IMR-90 (cell line): ENCODE data around the gene BMP7. TPM values are rescaled to one million over a fixed set of nuclear protein-coding genes. Genes with fewer than 3 reads are reported as not detected.

Source experiments
- ATAC-seq: fragments of 200-7000 bp; cut with Tn5 transposase; 2 replicates; pipeline ENCODE4 v1.9.1; 2020; ENCODE audit warnings: low read depth, mild to moderate bottlenecking, moderate library complexity
- BruUV-seq: library from RNA; stranded (reverse); fragments of 400-500 nt; replicated peaks from 2 replicates; lab custom pipeline; 2021; lab: Mats Ljungman, UMichigan
- CTCF ChIA-PET: fragments of 300-600 bp; formaldehyde crosslinking; extraction: SDS; loops from one replicate; lab custom pipeline; 2021; ENCODE audit warnings: antibody characterized with exemption; lab: Yijun Ruan, JAX
- POLR2A ChIA-PET: fragments of 300-600 bp; sonication (Branson Sonifier 250); formaldehyde crosslinking; loops from one replicate; lab custom pipeline; 2022; ENCODE audit warnings: antibody characterized with exemption; ENCODE audit not compliant: unreplicated experiment; lab: Charles Lee
- DNase-seq: peaks from one replicate; pipeline ENCODE4 v3.0.0; 2013
- H2AFZ ChIP-seq: replicated peaks from 2 replicates; pipeline ENCODE3; 2013; ENCODE audit warnings: low read length, mild to moderate bottlenecking; ENCODE audit not compliant: poor library complexity
- H2AK5ac ChIP-seq: 2 replicates; pipeline ENCODE4 v1.6.1; 2013; ENCODE audit warnings: low read depth, low read length, inconsistent platforms
- H2AK9ac ChIP-seq: replicated peaks from 2 replicates; pipeline ENCODE3; 2013; ENCODE audit warnings: mild to moderate bottlenecking, low read depth, low read length, moderate library complexity; ENCODE audit not compliant: poor library complexity
- H2BK120ac ChIP-seq: 2 replicates; pipeline ENCODE4 v1.6.1; 2013; ENCODE audit warnings: low read depth, low read length, inconsistent platforms
- H2BK15ac ChIP-seq: 3 replicates; pipeline ENCODE4 v1.6.1; 2013; ENCODE audit warnings: low read depth, low read length, inconsistent platforms
- H2BK20ac ChIP-seq: 2 replicates; pipeline ENCODE4 v1.6.1; 2013; ENCODE audit warnings: low read depth, mild to moderate bottlenecking, inconsistent platforms, low read length, moderate library complexity
- H2BK5ac ChIP-seq: 2 replicates; pipeline ENCODE4 v1.6.1; 2013; ENCODE audit warnings: mild to moderate bottlenecking, low read depth, low read length, inconsistent platforms; ENCODE audit not compliant: poor library complexity, severe bottlenecking
- H3K14ac ChIP-seq: replicated peaks from 2 replicates; pipeline ENCODE4 v1.6.1; 2013; ENCODE audit warnings: low read depth, low read length, inconsistent platforms
- H3K18ac ChIP-seq: 2 replicates; pipeline ENCODE4 v1.6.1; 2013; ENCODE audit warnings: low read depth, low read length, control low read depth
- H3K23ac ChIP-seq: 2 replicates; pipeline ENCODE4 v1.6.1; 2013; ENCODE audit warnings: low read depth, low read length, inconsistent platforms
- H3K27ac ChIP-seq: 2 replicates; pipeline ENCODE4 v1.5.1; 2013; ENCODE audit warnings: mild to moderate bottlenecking, control low read depth, low read length; ENCODE audit not compliant: insufficient read depth
- H3K27me3 ChIP-seq: 2 replicates; pipeline ENCODE4 v1.6.1; 2013; ENCODE audit warnings: low read length; ENCODE audit not compliant: control insufficient read depth, insufficient read depth
- H3K36me3 ChIP-seq: 2 replicates; pipeline ENCODE4 v1.6.1; 2013; ENCODE audit warnings: low read length, mixed read lengths; ENCODE audit not compliant: control insufficient read depth, insufficient read depth
- H3K4ac ChIP-seq: 2 replicates; pipeline ENCODE4 v1.6.1; 2013; ENCODE audit warnings: low read depth, low read length, inconsistent platforms
- H3K4me1 ChIP-seq: 2 replicates; pipeline ENCODE4 v1.6.1; 2013; ENCODE audit warnings: low read length, mixed read lengths; ENCODE audit not compliant: control insufficient read depth, insufficient read depth
- H3K4me2 ChIP-seq: 2 replicates; pipeline ENCODE4 v1.6.1; 2013; ENCODE audit warnings: low read depth, mild to moderate bottlenecking, control low read depth, low read length, moderate library complexity
- H3K4me3 ChIP-seq: 2 replicates; pipeline ENCODE4 v1.5.1; 2013; ENCODE audit warnings: low read depth, mild to moderate bottlenecking, control low read depth, low read length, moderate library complexity; ENCODE audit not compliant: insufficient read depth
- H3K56ac ChIP-seq: 2 replicates; pipeline ENCODE4 v1.6.1; 2013; ENCODE audit warnings: low read length, inconsistent platforms; ENCODE audit not compliant: insufficient read depth; ENCODE audit errors: extremely low read depth
- H3K79me1 ChIP-seq, 2 experiments: 2 replicates each; pipeline ENCODE4 v1.6.1; 2013; ENCODE audit warnings: low read length in 2 of 2, inconsistent platforms in 1 of 2, low read depth in 1 of 2
- H3K9ac ChIP-seq: 2 replicates; pipeline ENCODE4 v1.6.1; 2013; ENCODE audit warnings: low read depth, low read length, control low read depth
- H3K9me1 ChIP-seq: 2 replicates; pipeline ENCODE4 v1.6.1; 2013; ENCODE audit warnings: low read length, inconsistent platforms; ENCODE audit not compliant: insufficient read depth
- H3K9me3 ChIP-seq: 2 replicates; pipeline ENCODE4 v1.6.1; 2013; ENCODE audit warnings: low read length; ENCODE audit not compliant: control insufficient read depth, insufficient read depth
- H4K20me1 ChIP-seq: 2 replicates; pipeline ENCODE4 v1.6.1; 2013; ENCODE audit warnings: low read length, inconsistent platforms; ENCODE audit not compliant: insufficient read depth
- H4K5ac ChIP-seq: 2 replicates; pipeline ENCODE4 v1.6.1; 2013; ENCODE audit warnings: mild to moderate bottlenecking, low read depth, low read length, control low read depth
- H4K8ac ChIP-seq, 2 experiments: 2 replicates each; pipeline ENCODE4 v1.6.1; 2013; ENCODE audit warnings: low read depth in 2 of 2, low read length in 2 of 2, control low read depth in 1 of 2, inconsistent platforms in 1 of 2
- H4K91ac ChIP-seq: 2 replicates; pipeline ENCODE4 v1.6.1; 2013; ENCODE audit warnings: low read depth, low read length, inconsistent platforms; ENCODE audit not compliant: insufficient read depth
- CEBPB ChIP-seq: IDR thresholded peaks from 2 replicates; pipeline ENCODE4 v1.6.1; 2012; ENCODE audit warnings: low read depth, low read length, improper control_type of control experiment
- CHD1 ChIP-seq: IDR thresholded peaks from 2 replicates; pipeline ENCODE4 v1.6.1; 2012; ENCODE audit warnings: low read depth, low read length, improper control_type of control experiment
- RCOR1 ChIP-seq: IDR thresholded peaks from 2 replicates; pipeline ENCODE4 v1.6.1; 2012; ENCODE audit warnings: mild to moderate bottlenecking, low read length, improper control_type of control experiment; ENCODE audit not compliant: insufficient replicate concordance
- SMC3 ChIP-seq: fragments of 150-350 bp; IDR thresholded peaks from 2 replicates; pipeline ENCODE4 v1.6.1; 2016; ENCODE audit warnings: low read depth, mild to moderate bottlenecking, antibody characterized with exemption, low read length, moderate library complexity
- WGBS, 2 experiments: methylation state at CpG; one replicate each; pipeline versions ENCODE4 v1.1.5 to v1.1.7; 2013; ENCODE audit warnings: missing lambda C conversion rate in 2 of 2; ENCODE audit not compliant: insufficient read length in 1 of 2; ENCODE audit errors: extremely low coverage in 2 of 2; 5-methylcytosine and 5-hydroxymethylcytosine counted together
- dilution Hi-C: fragments of 300-500 bp; cut with HindIII; formaldehyde crosslinking; loops from one replicate; pipeline ENCODE4 v1.14.3; 2018; ENCODE audit warnings: low sequenced_read_pairs; ENCODE audit not compliant: unreplicated experiment
- in situ Hi-C: fragments of 300-500 bp; cut with MboI; formaldehyde crosslinking; loops from 3 replicates; pipeline ENCODE4 v1.14.3; 2019; ENCODE audit warnings: low sequenced_read_pairs, inconsistent platforms, mixed read lengths
- intact Hi-C: fragments of 100-400 bp; cut with micrococcal nuclease; formaldehyde crosslinking; loops from 2 replicates; pipeline ENCODE4 v1.10.0; 2022
- polyA plus RNA-seq, 3 experiments: library from polyadenylated mRNA; depleted of rRNA; stranded (reverse); fragments of >200 nt; gene quantifications; 2 replicates each; pipeline ENCODE4 v1.2.3, GENCODE V29; 2012; ENCODE audit warnings: low replicate concordance in 1 of 3
- total RNA-seq: library from RNA; depleted of rRNA; stranded (reverse); fragments of >200 nt; gene quantifications from 2 replicates; pipeline ENCODE4 v1.2.3, GENCODE V29; 2012

BMP7 gene
- total and polyA plus RNA-seq, 2 of the 4 experiments (the other 2 are of a cell fraction) = not detected

- Histone ChIP-seq H2AFZ (no peak overlapping the region), H4K91ac (no peak overlapping the region; the same call in 1 of the 2 replicates), H3K36me3 (no peaks in the 10 kb centered on the region), H3K79me1 (no peaks in the 10 kb centered on the region), H3K18ac (no peak overlapping the region), H3K56ac (no peak overlapping the region), H4K5ac (no peak overlapping the region), H2AK5ac (no peak overlapping the region), H3K9me1 (no peaks in the 10 kb centered on the region), H3K23ac (no peak overlapping the region), H2BK120ac (no peak overlapping the region), H3K4me2 (no peak overlapping the region), H4K20me1 (no peaks in the 10 kb centered on the region), H3K4me3 (no peak overlapping the region), H2BK20ac (no peak overlapping the region), H3K4ac (no peak overlapping the region), H2AK9ac (no peak overlapping the region), H2BK5ac (no peak overlapping the region), H3K4me1 (no peaks in the 10 kb centered on the region), H3K14ac (no peak overlapping the region), H3K9ac (no peak overlapping the region), H3K27ac (no peak overlapping the region), H3K27me3 (no peaks in the 10 kb centered on the region), H4K8ac (no peak overlapping the region), H2BK15ac (no peak overlapping the region), H3K9me3 (peaks cover 14% of the 10 kb centered on the region)
- TF ChIP-seq CHD1 (no peak), SMC3 (no peak), RCOR1 (no peak), CEBPB (no peak)
- ChIA-PET POLR2A (no interaction called here), CTCF (no interaction called here)
- dilution Hi-C loops = no loop called here
- in situ Hi-C loops = no loop called here
- ATAC-seq (no peak), DNase-seq (no peak)
- intact Hi-C loops = no loop called here
- WGBS, 2 experiments = no CpG with 5 or more reads among the region's 8 CpGs
- no TSS peak for BruUV-seq
Observed at GRCh38 chr20:57155415-57155814, 111.0 kb downstream of the BMP7 start.
